SK-N-MC (cell line): ENCODE data around the gene CHST9.
"Not testable (repeated sequence)": the region's sequence is repeated elsewhere in the genome, so short reads cannot be mapped to it uniquely, and the experiment has no call there.

ENCODE experiments used
- DNase-seq: peaks from one replicate; pipeline ENCODE4 v3.0.0-alpha.2; 2011; ENCODE audit warnings: low read depth, low spot score
- H3K27ac ChIP-seq: fragments of 200-600 bp; sonication (generic); 2 replicates; pipeline ENCODE4 v1.5.1; 2016; ENCODE audit warnings: mixed run types
- H3K36me3 ChIP-seq: fragments of 200-600 bp; sonication (generic); 2 replicates; pipeline ENCODE4 v1.6.1; 2017; ENCODE audit warnings: antibody characterized with exemption, low read length, mixed read lengths; ENCODE audit not compliant: insufficient read depth
- H3K4me3 ChIP-seq: fragments of 200-600 bp; sonication (generic); 2 replicates; pipeline ENCODE4 v1.5.1; 2016
- H3K9ac ChIP-seq: fragments of 200-600 bp; sonication (generic); 2 replicates; pipeline ENCODE4 v1.8.0; 2017; ENCODE audit warnings: mixed run types, mixed read lengths; ENCODE audit not compliant: insufficient read length
- H3K9me3 ChIP-seq: fragments of 200-600 bp; sonication (generic); 2 replicates; pipeline ENCODE4 v1.6.1; 2017; ENCODE audit warnings: low read depth, mild to moderate bottlenecking, antibody characterized with exemption, low read length, moderate library complexity, mixed read lengths
- EZH2 ChIP-seq: fragments of 200-600 bp; sonication (generic); IDR thresholded peaks from one replicate; pipeline ENCODE4 v1.6.1; 2017; ENCODE audit warnings: antibody characterized with exemption
- FOXP2 ChIP-seq: optimal IDR thresholded peaks from 2 replicates; pipeline ENCODE3; 2011; ENCODE audit warnings: mild to moderate bottlenecking, moderate library complexity; ENCODE audit not compliant: insufficient read depth; ENCODE audit errors: extremely low read length, control extremely low read depth
- POLR2AphosphoS5 ChIP-seq: IDR thresholded peaks from 2 replicates; pipeline ENCODE4 v1.6.1; 2012; ENCODE audit warnings: mild to moderate bottlenecking, low read depth, low read length, borderline replicate concordance

CHST9 gene

DNA sequence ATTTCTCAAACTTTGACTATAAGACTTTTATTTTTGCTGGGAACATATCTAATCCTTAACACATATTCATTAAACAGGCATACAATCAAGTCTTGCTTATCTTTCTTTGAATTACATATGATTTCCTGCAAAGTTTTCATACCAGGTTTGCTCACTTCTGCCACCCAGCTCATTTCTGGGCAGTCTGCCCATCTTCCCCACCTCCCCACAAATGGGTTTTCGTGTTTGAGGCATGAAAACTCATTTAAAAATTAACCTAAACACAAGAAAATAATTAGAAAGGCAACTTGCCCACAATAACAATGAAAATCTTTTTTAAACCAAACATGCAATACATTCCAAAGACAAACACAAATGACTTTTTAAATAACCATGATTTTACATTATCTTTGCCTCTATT is 3.4 kb downstream of the CHST9 start:
- no peak overlapping the region for H3K4me3 ChIP-seq
- no peak for DNase-seq
- no peaks in the 10 kb centered on the region for H3K9me3 ChIP-seq
- H3K27ac ChIP-seq = no peak overlapping the region
- no peaks in the 10 kb centered on the region for H3K36me3 ChIP-seq
- H3K9ac ChIP-seq = no peak overlapping the region
- no peak for TF ChIP-seq FOXP2
- TF ChIP-seq POLR2AphosphoS5 = no peak
- TF ChIP-seq EZH2 = no peak

DNA sequence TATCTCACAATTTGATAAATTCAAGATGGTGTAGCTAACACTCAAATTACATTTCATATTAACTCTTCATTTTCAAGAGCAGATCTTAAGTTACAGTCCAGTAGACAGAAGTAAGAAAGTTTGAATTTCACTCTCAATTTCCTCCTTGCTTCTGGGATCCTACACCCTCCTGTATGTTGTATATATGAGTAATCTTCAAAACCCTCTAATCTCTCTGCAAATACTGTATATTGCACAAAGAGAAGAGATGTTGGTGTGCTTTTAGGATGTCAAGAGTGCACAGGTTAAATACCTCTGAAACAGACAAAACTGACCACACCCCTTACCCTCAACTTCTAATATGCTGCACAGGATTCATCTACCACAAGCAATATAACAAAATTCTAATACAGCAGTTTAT is 6.7 kb downstream of the CHST9 start:
- no peak for DNase-seq
- Histone ChIP-seq H3K9me3 (no peaks in the 10 kb centered on the region), H3K27ac (no peak overlapping the region), H3K9ac (no peak overlapping the region), H3K4me3 (no peak overlapping the region), H3K36me3 (no peaks in the 10 kb centered on the region)
- TF ChIP-seq POLR2AphosphoS5 = no peak
- no peak for TF ChIP-seq FOXP2
- TF ChIP-seq EZH2 = no peak

DNA sequence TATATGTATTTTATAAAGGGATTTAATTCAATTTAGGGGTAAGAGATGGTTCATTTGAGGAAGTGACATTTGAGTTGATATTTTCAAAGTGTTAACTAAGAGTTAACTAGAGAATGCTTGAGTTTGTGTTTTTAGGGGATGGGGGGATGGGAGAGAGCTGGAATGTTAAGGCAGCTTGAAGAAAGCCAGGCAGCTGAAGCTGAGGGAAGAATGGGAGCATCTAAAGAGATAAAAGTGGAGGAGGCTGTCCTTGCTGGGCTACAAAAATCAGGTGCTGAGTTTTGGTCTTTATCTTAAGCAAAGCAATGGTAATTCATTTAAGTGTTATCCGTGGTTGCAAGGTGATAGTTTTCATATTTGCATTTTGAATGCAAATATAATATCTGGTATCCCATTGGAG is 9.2 kb downstream of the CHST9 start:
- no peak for DNase-seq
- Histone ChIP-seq H3K27ac (no peak overlapping the region), H3K4me3 (no peak overlapping the region), H3K9ac (no peak overlapping the region), H3K36me3 (no peaks in the 10 kb centered on the region), H3K9me3 (no peaks in the 10 kb centered on the region)
- TF ChIP-seq POLR2AphosphoS5 (no peak), EZH2 (no peak), FOXP2 (no peak)

DNA sequence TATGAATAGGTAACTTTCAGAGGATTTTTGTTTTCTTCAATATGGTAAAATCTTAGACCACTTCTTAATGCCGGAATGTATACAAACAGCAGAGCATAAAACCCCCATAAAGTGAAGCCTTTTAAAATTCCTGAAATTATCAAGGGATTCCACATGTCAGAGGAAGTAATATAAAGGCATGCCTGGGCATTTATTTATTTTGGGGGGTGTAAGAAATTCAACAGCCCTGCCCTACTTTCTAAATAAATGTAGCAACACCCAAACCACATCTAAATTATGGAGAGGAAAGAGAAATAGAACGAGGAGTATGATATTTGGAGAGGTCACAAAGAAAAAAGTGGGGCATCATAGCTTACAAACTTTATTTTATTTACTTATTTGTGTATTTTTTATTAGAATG is 9.9 kb downstream of the CHST9 start:
- no peaks in the 10 kb centered on the region for H3K36me3 ChIP-seq
- DNase-seq = no peak
- TF ChIP-seq EZH2 (no peak), FOXP2 (no peak), POLR2AphosphoS5 (no peak)
- no peaks in the 10 kb centered on the region for H3K9me3 ChIP-seq
- H3K9ac ChIP-seq = no peak overlapping the region
- no peak overlapping the region for H3K4me3 ChIP-seq
- no peak overlapping the region for H3K27ac ChIP-seq

DNA sequence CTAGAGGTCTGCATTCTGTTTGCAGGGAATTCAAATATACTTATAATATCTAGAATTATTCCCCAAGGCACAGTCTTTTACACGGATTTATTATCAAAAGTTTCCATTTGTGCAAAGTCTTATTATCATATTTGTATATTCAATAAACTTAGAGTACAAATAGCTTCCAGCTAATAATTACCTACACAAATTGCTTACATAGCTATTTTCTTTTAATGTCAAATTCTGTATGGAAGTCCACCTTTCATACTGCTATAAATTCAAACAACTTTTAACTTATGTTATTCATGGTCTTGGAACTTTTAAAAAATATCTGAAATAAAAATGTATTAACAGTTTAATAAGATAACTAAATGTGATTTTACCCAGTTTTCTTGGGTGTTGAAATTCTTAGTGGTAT is 13.1 kb downstream of the CHST9 start:
- no peaks in the 10 kb centered on the region for H3K9me3 ChIP-seq
- H3K4me3 ChIP-seq = no peak overlapping the region
- H3K36me3 ChIP-seq = no peaks in the 10 kb centered on the region
- no peak for TF ChIP-seq EZH2
- TF ChIP-seq FOXP2 = no peak
- no peak for TF ChIP-seq POLR2AphosphoS5
- no peak overlapping the region for H3K9ac ChIP-seq
- DNase-seq = no peak
- no peak overlapping the region for H3K27ac ChIP-seq

DNA sequence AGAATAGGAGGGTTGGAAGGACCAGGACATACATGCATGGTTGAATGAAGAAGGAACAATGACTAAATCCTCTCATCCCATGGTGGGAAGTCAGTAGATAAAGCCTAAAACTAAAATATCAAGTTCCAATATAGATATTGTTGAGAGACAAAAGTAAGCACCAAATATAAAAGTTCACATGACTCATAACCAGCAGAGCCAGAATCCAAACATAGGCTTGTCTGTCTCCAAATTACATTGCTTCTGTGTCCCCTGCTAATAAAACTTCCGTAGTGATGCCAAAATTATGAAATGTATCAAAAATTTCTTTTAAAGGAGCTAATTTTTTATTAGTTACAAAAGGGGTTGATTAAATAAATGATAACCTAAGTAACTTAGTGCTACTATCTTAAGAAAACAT is 19.7 kb downstream of the CHST9 start:
- Histone ChIP-seq H3K9ac (no peak overlapping the region), H3K36me3 (no peaks in the 10 kb centered on the region), H3K9me3 (no peaks in the 10 kb centered on the region), H3K4me3 (no peak overlapping the region), H3K27ac (no peak overlapping the region)
- DNase-seq = no peak
- TF ChIP-seq FOXP2 (no peak), POLR2AphosphoS5 (no peak), EZH2 (no peak)

DNA sequence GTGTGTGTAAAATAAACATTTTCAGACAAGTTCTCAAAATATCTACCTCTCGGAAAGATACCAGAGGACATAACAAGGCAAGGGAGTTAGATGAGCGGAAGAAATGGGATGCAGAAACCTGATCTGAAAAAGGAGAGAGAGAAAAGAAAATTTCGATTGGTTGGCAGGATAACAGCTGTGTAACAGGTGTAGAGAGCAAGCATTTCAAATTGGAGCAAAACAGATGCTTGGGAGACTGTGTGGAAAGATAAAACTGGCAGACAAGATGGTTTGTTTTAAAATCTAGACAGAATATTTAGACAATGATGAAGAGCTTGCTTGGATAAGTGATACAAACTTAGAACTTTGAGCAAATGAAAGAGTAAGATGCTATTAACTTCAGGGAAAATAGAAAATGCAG is 20.2 kb downstream of the CHST9 start:
- no peak for DNase-seq
- no peak overlapping the region for H3K9ac ChIP-seq
- no peaks in the 10 kb centered on the region for H3K36me3 ChIP-seq
- H3K4me3 ChIP-seq = no peak overlapping the region
- H3K27ac ChIP-seq = no peak overlapping the region
- TF ChIP-seq FOXP2 = no peak
- no peaks in the 10 kb centered on the region for H3K9me3 ChIP-seq

DNA sequence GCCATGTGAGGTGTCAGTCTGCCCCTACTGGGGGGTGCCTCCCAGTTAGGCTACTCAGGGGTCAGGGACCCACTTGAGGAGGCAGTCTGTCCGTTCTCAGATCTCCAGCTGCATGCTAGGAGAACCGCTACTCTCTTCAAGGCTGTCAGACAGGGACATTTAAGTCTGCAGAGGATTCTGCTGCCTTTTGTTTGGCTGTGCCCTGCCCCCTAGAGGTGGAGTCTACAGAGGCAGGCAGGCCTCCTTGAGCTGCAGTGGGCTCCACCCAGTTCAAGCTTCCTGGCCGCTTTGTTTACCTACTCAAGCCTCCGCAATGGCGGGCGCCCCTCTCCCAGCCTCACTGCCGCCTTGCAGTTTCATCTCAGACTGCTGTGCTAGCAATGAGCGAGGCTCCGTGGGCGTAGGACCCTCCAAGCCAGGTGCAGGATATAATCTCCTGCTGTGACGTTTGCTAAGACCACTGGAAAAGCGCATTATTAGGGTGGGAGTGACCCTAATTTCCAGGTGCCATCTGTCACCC is 21.9 kb downstream of the CHST9 start:
- peak overlapping the region; percentile 43 for H3K4me3 ChIP-seq
- not testable (repeated sequence) for H3K36me3 ChIP-seq, H3K27ac ChIP-seq, H3K9ac ChIP-seq, DNase-seq, H3K9me3 ChIP-seq

DNA sequence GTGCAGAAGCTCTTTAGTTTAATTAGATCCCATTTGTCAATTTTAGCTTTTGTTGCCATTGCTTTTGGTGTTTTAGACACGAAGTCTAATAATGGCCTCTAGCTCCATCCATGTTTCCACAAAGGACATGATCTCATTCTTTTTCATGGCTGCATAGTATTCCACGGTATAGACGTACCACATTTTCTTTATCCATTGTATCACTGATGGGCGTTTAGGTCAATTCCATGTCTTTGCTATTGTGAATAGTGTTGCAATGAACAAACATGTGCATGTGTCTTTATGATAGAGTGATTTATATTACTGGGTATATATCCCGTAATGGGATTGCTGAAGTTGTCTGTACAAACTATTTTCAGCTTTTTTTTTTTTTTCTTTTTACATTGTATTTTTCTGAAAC is 35.9 kb downstream of the CHST9 start:
- H3K9ac ChIP-seq, H3K9me3 ChIP-seq, DNase-seq, H3K36me3 ChIP-seq, H3K27ac ChIP-seq, H3K4me3 ChIP-seq: not testable (repeated sequence)

DNA sequence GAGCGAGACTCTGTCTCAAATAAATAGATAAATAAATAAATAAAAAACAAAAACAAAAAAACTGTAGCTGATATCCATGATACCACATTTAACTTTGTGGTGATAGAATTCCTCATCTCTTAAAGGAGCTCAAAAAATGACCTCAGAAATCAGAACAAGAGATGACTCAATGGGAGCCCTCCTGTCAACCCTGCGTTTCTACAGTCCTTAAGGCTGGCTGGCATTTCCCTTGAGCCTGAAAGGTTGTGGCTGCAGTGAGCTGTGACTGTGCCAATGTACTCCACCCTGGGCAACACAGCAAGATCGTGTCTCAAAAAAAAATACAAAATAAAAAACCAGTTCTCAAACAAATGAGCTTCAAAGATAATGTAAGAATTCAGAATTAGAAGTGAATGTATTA is 40.4 kb downstream of the CHST9 start:
- no peak overlapping the region for H3K27ac ChIP-seq
- H3K9me3 ChIP-seq = no peaks in the 10 kb centered on the region
- no peaks in the 10 kb centered on the region for H3K36me3 ChIP-seq
- TF ChIP-seq EZH2 = no peak
- no peak for TF ChIP-seq FOXP2
- no peak for TF ChIP-seq POLR2AphosphoS5
- no peak overlapping the region for H3K9ac ChIP-seq
- no peak for DNase-seq
- H3K4me3 ChIP-seq = no peak overlapping the region
